H1 (cell line): ENCODE results near the gene DNAJC17. TPM values are rescaled to one million over a fixed set of nuclear protein-coding genes. Genes with fewer than 3 reads are reported as not detected.

Experiments used
- CTCF ChIA-PET: fragments of 300-600 bp; sonication (Branson Sonifier 250); formaldehyde crosslinking; loops from one replicate; lab custom pipeline; 2021; ENCODE audit not compliant: partially characterized antibody; lab: Charles Lee
- POLR2A ChIA-PET: fragments of 300-600 bp; sonication (Branson Sonifier 250); formaldehyde crosslinking; loops from one replicate; lab custom pipeline; 2021; ENCODE audit warnings: inconsistent platforms; ENCODE audit not compliant: partially characterized antibody; lab: Charles Lee
- DNase-seq, 2 experiments: peaks; one replicate each; pipeline versions ENCODE4 v3.0.0 to v3.0.0-alpha.2; 2010 to 2022; ENCODE audit warnings: low spot score in 2 of 2, low read depth in 1 of 2, mixed read lengths in 1 of 2
- FAIRE-seq: peaks from 2 replicates; lab custom pipeline; 2011; peaks lifted over from hg19 to GRCh38; lab: Jason Lieb, UNC
- H2AFZ ChIP-seq: 2 replicates; pipeline ENCODE4 v1.8.1; 2012; ENCODE audit warnings: low read length, inconsistent platforms
- H2AK5ac ChIP-seq: 2 replicates; pipeline ENCODE4 v1.6.1; 2013; ENCODE audit warnings: low read depth, low read length
- H2BK120ac ChIP-seq: replicated peaks from 2 replicates; pipeline ENCODE3; 2013; ENCODE audit warnings: low read depth, low read length, inconsistent platforms
- H2BK12ac ChIP-seq: 2 replicates; pipeline ENCODE4 v1.6.1; 2013; ENCODE audit warnings: low read depth, low read length
- H2BK15ac ChIP-seq: 2 replicates; pipeline ENCODE4 v1.6.1; 2013; ENCODE audit warnings: low read length
- H2BK20ac ChIP-seq: 2 replicates; pipeline ENCODE4 v1.6.1; 2013; ENCODE audit warnings: low read length
- H2BK5ac ChIP-seq: 2 replicates; pipeline ENCODE4 v1.6.1; 2013; ENCODE audit warnings: low read depth, low read length
- H3K14ac ChIP-seq: 2 replicates; pipeline ENCODE4 v1.6.1; 2013; ENCODE audit warnings: inconsistent platforms; ENCODE audit not compliant: insufficient read length
- H3K18ac ChIP-seq: 2 replicates; pipeline ENCODE4 v1.6.1; 2013; ENCODE audit warnings: low read length; ENCODE audit errors: extremely low read depth
- H3K23ac ChIP-seq: 2 replicates; pipeline ENCODE4 v1.6.1; 2013; ENCODE audit warnings: inconsistent platforms; ENCODE audit not compliant: insufficient read length
- H3K23me2 ChIP-seq: 2 replicates; pipeline ENCODE4 v1.6.1; 2013; ENCODE audit warnings: low read depth, low read length
- H3K27ac ChIP-seq: 2 replicates; pipeline ENCODE4 v1.6.1; 2011; ENCODE audit warnings: low read depth, low read length, inconsistent platforms
- H3K27me3 ChIP-seq, 4 experiments: replicated peaks in 1 of 4; 1 replicate in 1 of 4; 2 replicates in 3 of 4; pipeline versions ENCODE4 v1.6.1 to v1.8.1; 2011 to 2013; ENCODE audit warnings: low read length in 3 of 4, mild to moderate bottlenecking in 3 of 4, inconsistent platforms in 2 of 4, mixed read lengths in 2 of 4, moderate library complexity in 1 of 4; ENCODE audit not compliant: control insufficient read depth in 3 of 4, insufficient read depth in 3 of 4; ENCODE audit errors: extremely low read depth in 1 of 4
- H3K36me3 ChIP-seq, 4 experiments: 2 replicates each; pipeline versions ENCODE4 v1.6.1 to v1.8.1; 2011 to 2013; ENCODE audit warnings: mild to moderate bottlenecking in 4 of 4, low read length in 3 of 4, moderate library complexity in 2 of 4, control low read depth in 1 of 4, inconsistent platforms in 1 of 4; ENCODE audit not compliant: insufficient read depth in 4 of 4, control insufficient read depth in 2 of 4
- H3K4ac ChIP-seq: replicated peaks from 2 replicates; pipeline ENCODE3; 2013; ENCODE audit warnings: low read length, low read depth, mixed read lengths, inconsistent platforms; ENCODE audit not compliant: insufficient read length
- H3K4me1 ChIP-seq, 4 experiments: replicated peaks in 1 of 4; 1 replicate in 1 of 4; 2 replicates in 3 of 4; pipeline versions ENCODE4 v1.6.1 to v1.8.1; 2011 to 2013; ENCODE audit warnings: low read length in 3 of 4, inconsistent platforms in 2 of 4, mixed read lengths in 1 of 4; ENCODE audit not compliant: insufficient read depth in 4 of 4, control insufficient read depth in 3 of 4
- H3K4me2 ChIP-seq, 2 experiments: 2 replicates each; pipeline versions ENCODE4 v1.6.1 to v1.8.1; 2011 to 2013; ENCODE audit warnings: low read depth in 2 of 2, low read length in 2 of 2, control low read depth in 1 of 2, inconsistent platforms in 1 of 2, mild to moderate bottlenecking in 1 of 2; ENCODE audit not compliant: insufficient read depth in 1 of 2
- H3K4me3 ChIP-seq, 4 experiments: fragments of 200-600, 300-600 bp in 1 of 4; sonication (generic), shearing (Covaris generic), sonication (Bioruptor Twin) in 1 of 4; 2 replicates each; pipeline versions ENCODE4 v1.5.1 to v1.8.1; 2011 to 2016; ENCODE audit warnings: low read length in 4 of 4, low read depth in 3 of 4, control low read depth in 2 of 4, inconsistent platforms in 2 of 4, mild to moderate bottlenecking in 2 of 4, mixed read lengths in 1 of 4, moderate library complexity in 1 of 4; ENCODE audit not compliant: insufficient read depth in 2 of 4; ENCODE audit errors: extremely low read depth in 1 of 4
- H3K56ac ChIP-seq: replicated peaks from 2 replicates; pipeline ENCODE3; 2013; ENCODE audit warnings: low read depth, mild to moderate bottlenecking, mixed read lengths, low read length, inconsistent platforms; ENCODE audit not compliant: insufficient read length
- H3K79me1 ChIP-seq: 2 replicates; pipeline ENCODE4 v1.6.1; 2013; ENCODE audit warnings: low read depth, low read length, control low read depth
- H3K79me2 ChIP-seq, 2 experiments: 2 replicates each; pipeline versions ENCODE4 v1.6.1 to v1.8.1; 2012 to 2013; ENCODE audit warnings: low read length in 2 of 2, mild to moderate bottlenecking in 2 of 2, inconsistent platforms in 1 of 2; ENCODE audit not compliant: insufficient read depth in 2 of 2, control insufficient read depth in 1 of 2
- H3K9ac ChIP-seq, 4 experiments: replicated peaks in 1 of 4; 1 replicate in 1 of 4; 2 replicates in 3 of 4; pipeline versions ENCODE4 v1.6.1 to v1.8.1; 2011 to 2013; ENCODE audit warnings: low read depth in 3 of 4, low read length in 3 of 4, control low read depth in 2 of 4, mild to moderate bottlenecking in 2 of 4, moderate library complexity in 2 of 4, inconsistent platforms in 1 of 4; ENCODE audit errors: extremely low read depth in 1 of 4
- H3K9me3 ChIP-seq, 2 experiments: 2 replicates each; pipeline versions ENCODE4 v1.6.1 to v1.8.1; 2012 to 2013; ENCODE audit warnings: mild to moderate bottlenecking in 2 of 2, moderate library complexity in 2 of 2, control low read depth in 1 of 2, inconsistent platforms in 1 of 2, low read depth in 1 of 2, low read length in 1 of 2, mixed read lengths in 1 of 2; ENCODE audit not compliant: insufficient read depth in 2 of 2
- H4K20me1 ChIP-seq, 2 experiments: replicated peaks in 1 of 2; 2 replicates each; pipeline versions ENCODE3 to v1.8.1; 2011 to 2013; ENCODE audit warnings: inconsistent platforms in 2 of 2, low read length in 2 of 2, mild to moderate bottlenecking in 1 of 2; ENCODE audit not compliant: insufficient read depth in 2 of 2, control insufficient read depth in 1 of 2
- H4K5ac ChIP-seq: 2 replicates; pipeline ENCODE4 v1.6.1; 2013; ENCODE audit warnings: low read length, low read depth, mixed read lengths, inconsistent platforms; ENCODE audit not compliant: insufficient read length
- H4K8ac ChIP-seq: 2 replicates; pipeline ENCODE4 v1.8.0; 2013; ENCODE audit warnings: mild to moderate bottlenecking, moderate library complexity, low read length, inconsistent platforms; ENCODE audit not compliant: insufficient read depth; ENCODE audit errors: extremely low read depth
- H4K91ac ChIP-seq: replicated peaks from 2 replicates; pipeline ENCODE3; 2013; ENCODE audit warnings: low read length, mixed read lengths, inconsistent platforms; ENCODE audit not compliant: insufficient read length
- BACH1 ChIP-seq: IDR thresholded peaks from 2 replicates; pipeline ENCODE4 v1.6.1; 2012; ENCODE audit warnings: low read length, improper control_type of control experiment
- CEBPB ChIP-seq: IDR thresholded peaks from 2 replicates; pipeline ENCODE4 v1.6.1; 2012; ENCODE audit warnings: low read depth, low read length
- GABPA ChIP-seq: IDR thresholded peaks from 2 replicates; pipeline ENCODE4 v1.6.1; 2011; ENCODE audit warnings: mild to moderate bottlenecking, low read length, moderate library complexity, borderline replicate concordance; ENCODE audit not compliant: insufficient read depth
- WGBS, 2 experiments: shearing (Covaris generic) in 1 of 2; methylation state at CpG; one replicate each; pipeline versions ENCODE4 v1.1.6 to v1.1.7; 2013 to 2015; ENCODE audit warnings: low lambda C conversion rate in 2 of 2, mixed read lengths in 2 of 2, inconsistent platforms in 1 of 2, low coverage in 1 of 2, missing lambda C conversion rate in 1 of 2; ENCODE audit not compliant: insufficient replicate concordance in 2 of 2, insufficient coverage in 1 of 2, insufficient read length in 1 of 2; ENCODE audit errors: extremely low coverage in 1 of 2, missing lambda C conversion rate in 1 of 2; 5-methylcytosine and 5-hydroxymethylcytosine counted together
- polyA plus RNA-seq, 7 experiments: library from polyadenylated mRNA; depleted of rRNA in 3 of 7; stranded (reverse) in 5 of 7; unstranded in 2 of 7; fragments of >200 nt in 5 of 7; fragments of 200-250 nt in 2 of 7; gene quantifications; 1 replicate in 5 of 7; 2 replicates in 1 of 7; 4 replicates in 1 of 7; pipeline versions ENCODE4 v1.2.1 to v1.2.3, GENCODE V29; 2011 to 2013; ENCODE audit warnings: missing spikeins in 2 of 7, mixed read lengths in 2 of 7
- total RNA-seq: library from RNA; stranded (reverse); fragmentation: NEBNext Ultra II Directional; extraction: Animal tissue kit (Norgen Biotek cat#: 25700); gene quantifications from 2 replicates; pipeline ENCODE4 v1.2.1, GENCODE V29; 2021

The DNAJC17 gene
- total and polyA plus RNA-seq, 2 of the 8 experiments (the other 6 are each of a cell fraction or from before 2014, with no cell fraction given) = 39.5 to 45.4 TPM

GRCh38 chr15:40770147-40770721, 37.0 kb downstream of the DNAJC17 start:
- H3K9ac ChIP-seq = no peak overlapping the region
- FAIRE-seq = no peak
- no peaks in the 10 kb centered on the region for H3K79me2 ChIP-seq
- H3K27ac ChIP-seq = no peak overlapping the region
- no peak overlapping the region for H2BK120ac ChIP-seq
- H4K5ac ChIP-seq = no peak overlapping the region
- no peak overlapping the region for H2AFZ ChIP-seq
- peaks cover 0 to 22% (median 12%) of the 10 kb centered on the region in 4 experiments; a peak in 6 of 7 replicates for H3K4me1 ChIP-seq
- H3K56ac ChIP-seq = no peak overlapping the region
- H4K8ac ChIP-seq = no peak overlapping the region
- no peak overlapping the region for H2BK5ac ChIP-seq
- H3K14ac ChIP-seq = no peak overlapping the region
- H2BK15ac ChIP-seq = no peak overlapping the region
- H3K4me2 ChIP-seq = no peak overlapping the region
- no peaks in the 10 kb centered on the region for H3K27me3 ChIP-seq
- TF ChIP-seq GABPA (no peak), BACH1 (no peak), CEBPB (no peak)
- TF ChIP-seq, all 59 proteins: peak for 0
- Histone ChIP-seq H3K9me3 (no peaks in the 10 kb centered on the region), H3K4ac (no peak overlapping the region), H3K23me2 (no peaks in the 10 kb centered on the region), H4K20me1 (peaks cover 0 to 2% of the 10 kb centered on the region in 2 experiments), H4K91ac (no peak overlapping the region), H3K18ac (no peak overlapping the region), H3K4me3 (no peak overlapping the region), H3K79me1 (no peaks in the 10 kb centered on the region; the same call in 1 of the 2 replicates), H2AK5ac (no peak overlapping the region), H2BK20ac (no peak overlapping the region), H3K36me3 (peaks cover 0 to 14% (median 3%) of the 10 kb centered on the region in 4 experiments; a peak in 2 of 8 replicates), H3K23ac (no peak overlapping the region), H2BK12ac (no peak overlapping the region)
- DNase-seq = no peak
- ChIA-PET CTCF (interaction anchor here (0.6 to 15.3 kb wide), 10 partner anchors 13 to 250 kb away, joined by 3 to 184 read pairs (median 4); partner anchors contain the start of gene VPS18), POLR2A (interaction anchor here (1.1 to 2.7 kb wide), 4 partner anchors 12 to 320 kb away, joined by 3 to 11 read pairs (median 5); no protein-coding TSS in a partner anchor)
- 96% methylated on average over 17 of the region's 17 CpGs; no CpG with 5 or more reads in 1 of the 2 experiments for WGBS, 2 experiments
